Prostate gland (tissue), 2 donors: ENCODE measurements around the gene CTF1.

Experiments used
- POLR2A ChIP-seq: fragments of 450-650 bp; IDR thresholded peaks from one replicate; pipeline ENCODE4 v1.6.1; 2016; ENCODE audit warnings: antibody characterized with exemption, mild to moderate bottlenecking
- POLR2AphosphoS5 ChIP-seq: sonication (generic); formaldehyde crosslinking; IDR thresholded peaks from one replicate; pipeline ENCODE4 v1.6.1; 2017; ENCODE audit warnings: antibody characterized with exemption
- TF ChIP-seq, protein P1 (sequence below), 4 experiments: fragments of 200-600 bp in 2 of 4; fragments of 450-650 bp in 2 of 4; sonication (generic) in 2 of 4; IDR thresholded peaks; 1 replicate in 3 of 4; 2 replicates in 1 of 4; pipeline ENCODE4 v1.5.1; 2016 to 2019; ENCODE audit warnings: antibody characterized with exemption in 4 of 4, mild to moderate bottlenecking in 2 of 4, moderate library complexity in 2 of 4

DNA sequence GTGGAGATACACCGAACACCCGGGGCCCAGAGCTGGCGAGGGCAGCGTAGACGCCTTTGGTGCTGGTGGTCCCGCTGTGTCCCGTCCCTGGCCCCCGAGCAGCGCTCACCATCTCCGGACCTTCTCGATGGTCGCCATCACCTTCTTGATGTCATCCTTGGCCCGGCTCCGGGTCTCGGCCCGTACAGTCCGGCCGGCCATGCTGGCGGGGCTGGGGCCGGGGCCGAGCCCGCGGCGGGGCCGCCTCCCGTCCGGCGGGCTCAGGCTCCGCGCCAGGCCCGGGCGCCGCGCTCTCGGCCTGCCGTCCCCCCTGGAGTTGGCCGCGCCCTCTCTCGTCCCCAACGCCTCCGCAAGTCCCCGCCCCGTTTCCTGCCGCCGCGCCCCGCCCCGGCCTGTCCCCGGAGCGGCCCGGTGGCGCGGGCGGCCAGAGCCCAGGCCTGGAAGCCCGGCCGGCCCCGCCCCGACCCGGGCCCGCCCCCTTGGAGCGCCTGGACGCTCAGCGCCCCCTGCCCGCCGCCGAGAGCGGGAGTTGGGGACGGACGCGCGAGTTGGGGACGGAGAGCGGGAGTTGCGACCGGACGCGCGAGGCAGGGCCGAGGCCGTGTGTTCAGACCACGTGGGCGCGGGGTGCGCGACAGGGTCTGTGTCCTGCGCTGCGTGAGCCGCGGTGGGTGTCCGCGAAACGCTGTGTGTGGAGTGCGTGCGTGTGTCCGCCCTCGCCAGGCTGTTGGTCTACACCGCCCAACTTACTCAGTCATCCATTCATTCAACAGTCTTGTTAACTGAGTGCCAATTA lies 2.5 kb upstream of the CTF1 start, which contains the start of gene BCL7C:
- TF ChIP-seq, protein P1, sequence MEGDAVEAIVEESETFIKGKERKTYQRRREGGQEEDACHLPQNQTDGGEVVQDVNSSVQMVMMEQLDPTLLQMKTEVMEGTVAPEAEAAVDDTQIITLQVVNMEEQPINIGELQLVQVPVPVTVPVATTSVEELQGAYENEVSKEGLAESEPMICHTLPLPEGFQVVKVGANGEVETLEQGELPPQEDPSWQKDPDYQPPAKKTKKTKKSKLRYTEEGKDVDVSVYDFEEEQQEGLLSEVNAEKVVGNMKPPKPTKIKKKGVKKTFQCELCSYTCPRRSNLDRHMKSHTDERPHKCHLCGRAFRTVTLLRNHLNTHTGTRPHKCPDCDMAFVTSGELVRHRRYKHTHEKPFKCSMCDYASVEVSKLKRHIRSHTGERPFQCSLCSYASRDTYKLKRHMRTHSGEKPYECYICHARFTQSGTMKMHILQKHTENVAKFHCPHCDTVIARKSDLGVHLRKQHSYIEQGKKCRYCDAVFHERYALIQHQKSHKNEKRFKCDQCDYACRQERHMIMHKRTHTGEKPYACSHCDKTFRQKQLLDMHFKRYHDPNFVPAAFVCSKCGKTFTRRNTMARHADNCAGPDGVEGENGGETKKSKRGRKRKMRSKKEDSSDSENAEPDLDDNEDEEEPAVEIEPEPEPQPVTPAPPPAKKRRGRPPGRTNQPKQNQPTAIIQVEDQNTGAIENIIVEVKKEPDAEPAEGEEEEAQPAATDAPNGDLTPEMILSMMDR (IDR thresholded peaks at IDR 0.05) = peak in 3 of 4 experiments; percentile 37 to 73 (median 64)
- TF ChIP-seq POLR2AphosphoS5 (peak; percentile 22), POLR2A (peak; percentile 36)
